ENCODE results near the gene TMEM131. TPM values are rescaled to one million over a fixed set of nuclear protein-coding genes. Genes with fewer than 3 reads are reported as not detected.
A peak's percentile ranks its signal among the peaks of the same experiment; 100 is the strongest.

TMEM131 gene
- total and polyA plus RNA-seq, 2 of the 8 experiments (the other 6 are each of a cell fraction or from before 2014, with no cell fraction given) = 9.7 to 22.9 TPM

DNA sequence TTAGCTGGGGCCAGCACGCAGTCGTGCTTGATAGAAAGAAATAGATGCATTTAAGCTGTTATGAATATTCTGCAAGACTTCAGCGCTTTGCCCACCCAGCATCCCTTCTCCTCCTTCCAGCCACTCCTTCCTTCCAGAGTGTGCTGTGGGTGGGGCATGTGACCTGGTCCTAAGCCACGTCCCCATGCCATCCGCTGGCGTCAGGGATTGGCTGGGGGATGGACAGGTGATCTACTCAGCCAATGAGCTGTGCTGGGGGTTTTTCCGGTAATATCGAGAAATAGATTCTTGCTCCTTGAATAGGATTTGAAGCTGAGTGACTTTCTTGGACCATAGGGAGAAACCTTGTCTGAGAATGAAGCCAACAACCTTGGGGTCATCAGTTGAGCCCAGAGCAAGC lies 287.1 kb downstream of the TMEM131 start:
- Histone ChIP-seq H4K91ac (replicated peaks; ENCODE audit: insufficient read length, low read length) (no peak overlapping the region), H3K4me1 (replicated peaks in 1 of 4; ENCODE audit: control insufficient read depth in 3 of 4, insufficient read depth in 4 of 4, low read length in 3 of 4) (0 out of 7 replicates have a peak, but pooled peaks cover 0 to 3% (median 0%) of the 10 kb centered on the region in 4 experiments), H2AK5ac (ENCODE audit: low read depth, low read length) (no peak overlapping the region), H3K4me3 (ENCODE audit: extremely low read depth in 1 of 4, insufficient read depth in 2 of 4, low read depth in 3 of 4, low read length in 4 of 4) (no peak overlapping the region), H3K14ac (ENCODE audit: insufficient read length) (no peak overlapping the region), H3K4me2 (ENCODE audit: insufficient read depth in 1 of 2, low read depth in 2 of 2, low read length in 2 of 2) (no peak overlapping the region), H2BK12ac (ENCODE audit: low read depth, low read length) (no peak overlapping the region), H3K79me2 (ENCODE audit: control insufficient read depth in 1 of 2, insufficient read depth in 2 of 2, low read length in 2 of 2) (no peaks in the 10 kb centered on the region), H3K23ac (ENCODE audit: insufficient read length) (no peak overlapping the region), H2AFZ (ENCODE audit: low read length) (no peak overlapping the region), H2BK15ac (ENCODE audit: low read length) (no peak overlapping the region), H3K23me2 (ENCODE audit: low read depth, low read length) (no peaks in the 10 kb centered on the region; the same call in 1 of the 2 replicates), H2BK120ac (replicated peaks; ENCODE audit: low read depth, low read length) (no peak overlapping the region), H3K4ac (replicated peaks; ENCODE audit: insufficient read length, low read depth, low read length) (no peak overlapping the region), H4K8ac (ENCODE audit: extremely low read depth, insufficient read depth, low read length) (no peak overlapping the region), H3K9me3 (ENCODE audit: insufficient read depth in 2 of 2, low read depth in 1 of 2, low read length in 1 of 2) (no peaks in the 10 kb centered on the region), H3K9ac (replicated peaks in 1 of 4; ENCODE audit: extremely low read depth in 1 of 4, low read depth in 3 of 4, low read length in 3 of 4) (no peak overlapping the region), H3K18ac (ENCODE audit: extremely low read depth, low read length) (no peak overlapping the region), H4K5ac (ENCODE audit: insufficient read length, low read depth, low read length) (no peak overlapping the region), H4K20me1 (replicated peaks in 1 of 2; ENCODE audit: control insufficient read depth in 1 of 2, insufficient read depth in 2 of 2, low read length in 2 of 2) (no peaks in the 10 kb centered on the region), H2BK20ac (ENCODE audit: low read length) (no peak overlapping the region), H3K56ac (replicated peaks; ENCODE audit: insufficient read length, low read depth, low read length) (no peak overlapping the region), H3K79me1 (ENCODE audit: low read depth, low read length) (no peaks in the 10 kb centered on the region), H3K27ac (ENCODE audit: low read depth, low read length) (no peak overlapping the region), H3K27me3 (replicated peaks in 1 of 4; ENCODE audit: control insufficient read depth in 3 of 4, extremely low read depth in 1 of 4, insufficient read depth in 3 of 4, low read length in 3 of 4) (no peaks in the 10 kb centered on the region), H2BK5ac (ENCODE audit: low read depth, low read length) (no peak overlapping the region), H3K36me3 (ENCODE audit: control insufficient read depth in 2 of 4, insufficient read depth in 4 of 4, low read length in 3 of 4) (no peaks in the 10 kb centered on the region)
- DNase-seq (ENCODE audit: low read depth in 1 of 2, low spot score in 2 of 2) (no peak), FAIRE-seq (no peak)
- POLR2A ChIA-PET (ENCODE audit: partially characterized antibody) = interaction anchor here (0.8 to 1.6 kb wide), 3 partner anchors 31 to 60 kb away, joined by 3 to 5 read pairs (median 3); no protein-coding TSS in a partner anchor
- TF ChIP-seq USF2 (IDR thresholded peaks at IDR 0.05; ENCODE audit: low read length) (peak; percentile 54; the same call in 1 of the 2 replicates), POLR2AphosphoS5 (IDR thresholded peaks at IDR 0.05; ENCODE audit: low read depth, low read length) (no peak), ATF3 (IDR thresholded peaks at IDR 0.05; ENCODE audit: insufficient read depth, low read depth, low read length) (peak; percentile 9; the same call in 1 of the 2 replicates), JUND (IDR thresholded peaks at IDR 0.05; ENCODE audit: low read length) (no peak), SP1 (IDR thresholded peaks at IDR 0.05; ENCODE audit: low read depth, low read length) (no peak)
- WGBS, 2 experiments (ENCODE audit: extremely low coverage in 1 of 2, insufficient coverage in 1 of 2, insufficient read length in 1 of 2, insufficient replicate concordance in 2 of 2, low coverage in 1 of 2, low lambda C conversion rate in 2 of 2, missing lambda C conversion rate in 1 of 2) = 92% methylated on average over 8 of the region's 8 CpGs; no CpG with 5 or more reads in 1 of the 2 experiments
- CTCF ChIA-PET (ENCODE audit: partially characterized antibody) = interaction anchor here (0.7 to 13.6 kb wide), 18 partner anchors 9 to 561 kb away, joined by 3 to 202 read pairs (median 4); no protein-coding TSS in a partner anchor

All from H1 (cell line).